ENCODE data around the gene ADAMTS17. TPM values are rescaled to one million over a fixed set of nuclear protein-coding genes. Genes with fewer than 3 reads are reported as not detected.

ADAMTS17 gene
- total RNA-seq, 1 donor from 2014 or later, result 0.83 TPM

GRCh38 chr15:100277087-100277855 is 64.5 kb downstream of the ADAMTS17 start:
- H3K4me3 Mint-ChIP-seq, result no peak overlapping the region
- intact Hi-C loops (cut with micrococcal nuclease), result no loop called here
- DNase-seq (ENCODE audit: low spot score), result no peak
- H3K36me3 Mint-ChIP-seq (ENCODE audit: low read depth), result no peaks in the 10 kb centered on the region
- no peaks in the 10 kb centered on the region for H3K27me3 Mint-ChIP-seq (ENCODE audit: insufficient read depth)
- H3K27ac Mint-ChIP-seq, result no peak overlapping the region
- H3K4me1 Mint-ChIP-seq (ENCODE audit: low read depth), result no peaks in the 10 kb centered on the region
- H3K9me3 Mint-ChIP-seq, result peaks cover 19% of the 10 kb centered on the region

GRCh38 chr15:100276506-100276905 is 65.3 kb downstream of the ADAMTS17 start:
- Mint-ChIP-seq H3K36me3 (ENCODE audit: low read depth) (no peaks in the 10 kb centered on the region), H3K27me3 (ENCODE audit: insufficient read depth) (no peaks in the 10 kb centered on the region), H3K27ac (no peak overlapping the region), H3K4me1 (ENCODE audit: low read depth) (no peaks in the 10 kb centered on the region), H3K9me3 (peaks cover 25% of the 10 kb centered on the region), H3K4me3 (no peak overlapping the region)
- intact Hi-C loops (cut with micrococcal nuclease), result no loop called here
- DNase-seq (ENCODE audit: low spot score), result no peak

DNA sequence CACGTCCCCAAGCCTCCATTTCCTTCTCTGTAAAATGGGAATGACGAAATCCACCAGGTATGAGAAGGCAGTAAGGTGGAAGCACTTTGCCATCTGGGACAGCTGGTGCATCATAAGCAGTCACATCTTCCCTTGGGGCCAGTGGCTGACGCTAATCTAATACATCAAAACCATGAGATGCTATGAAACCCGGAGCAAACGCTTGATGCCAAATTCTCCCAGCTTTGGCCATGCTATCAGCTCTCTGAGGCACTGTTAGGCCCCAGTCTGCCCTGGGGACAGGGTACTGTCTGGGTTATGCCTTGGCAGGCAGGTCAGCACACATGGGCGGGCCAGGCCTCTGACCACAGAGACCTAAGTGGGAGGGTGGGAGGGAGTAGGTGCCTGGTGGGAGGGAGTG is 66.1 kb downstream of the ADAMTS17 start:
- intact Hi-C loops (cut with micrococcal nuclease), result no loop called here
- H3K4me1 Mint-ChIP-seq (ENCODE audit: low read depth), result no peaks in the 10 kb centered on the region
- no peaks in the 10 kb centered on the region for H3K36me3 Mint-ChIP-seq (ENCODE audit: low read depth)
- H3K27me3 Mint-ChIP-seq (ENCODE audit: insufficient read depth), result no peaks in the 10 kb centered on the region
- H3K4me3 Mint-ChIP-seq, result no peak overlapping the region
- no peak for DNase-seq (ENCODE audit: low spot score)
- H3K9me3 Mint-ChIP-seq, result peaks cover 29% of the 10 kb centered on the region
- H3K27ac Mint-ChIP-seq, result no peak overlapping the region

DNA sequence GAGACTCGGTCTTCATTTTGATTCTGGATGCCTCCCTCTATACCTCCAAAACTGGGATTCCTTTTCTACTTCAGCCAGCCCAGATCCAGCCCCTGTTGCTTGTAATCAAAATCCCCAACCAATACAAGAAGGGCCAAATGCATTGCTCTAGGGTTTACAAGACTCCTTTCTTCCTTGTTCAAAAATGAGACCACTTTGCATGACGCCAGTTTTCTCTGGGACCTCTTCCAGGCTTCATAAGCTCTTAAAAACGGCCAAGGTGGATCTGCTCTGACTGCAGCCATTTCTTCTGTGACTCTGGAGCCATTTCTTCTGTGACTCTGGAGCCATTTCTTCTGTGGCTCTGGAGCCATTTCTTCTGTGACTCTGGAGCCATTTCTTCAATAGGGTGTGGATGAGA is 71.9 kb downstream of the ADAMTS17 start:
- H3K27ac Mint-ChIP-seq, result no peak overlapping the region
- no peaks in the 10 kb centered on the region for H3K36me3 Mint-ChIP-seq (ENCODE audit: low read depth)
- DNase-seq (ENCODE audit: low spot score), result no peak
- peaks cover 4% of the 10 kb centered on the region for H3K27me3 Mint-ChIP-seq (ENCODE audit: insufficient read depth)
- peaks cover 30% of the 10 kb centered on the region for H3K9me3 Mint-ChIP-seq
- no peaks in the 10 kb centered on the region for H3K4me1 Mint-ChIP-seq (ENCODE audit: low read depth)
- intact Hi-C loops (cut with micrococcal nuclease), result no loop called here
- no peak overlapping the region for H3K4me3 Mint-ChIP-seq

DNA sequence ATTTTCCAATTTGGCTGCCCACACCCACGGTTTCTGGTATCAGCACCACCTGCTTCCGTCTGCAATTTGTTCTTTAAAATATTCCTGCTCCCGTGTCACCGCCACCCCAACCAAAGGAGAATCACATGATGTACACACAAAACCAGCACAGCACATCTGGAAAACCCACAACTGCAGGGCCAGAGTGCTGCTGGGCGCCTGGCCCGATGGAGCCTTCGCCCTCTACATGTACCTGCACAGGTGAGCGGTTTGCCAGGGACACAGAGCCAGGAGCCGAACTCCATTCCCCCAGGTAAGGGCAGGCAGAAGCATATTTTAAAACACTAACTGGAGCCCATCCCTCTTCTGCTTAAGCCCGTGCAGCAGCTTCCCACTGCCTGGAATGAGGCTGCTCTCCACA is 75.6 kb downstream of the ADAMTS17 start:
- Mint-ChIP-seq H3K4me1 (ENCODE audit: low read depth) (no peaks in the 10 kb centered on the region), H3K36me3 (ENCODE audit: low read depth) (no peaks in the 10 kb centered on the region), H3K27ac (no peak overlapping the region), H3K27me3 (ENCODE audit: insufficient read depth) (peaks cover 4% of the 10 kb centered on the region), H3K9me3 (peaks cover 4% of the 10 kb centered on the region), H3K4me3 (no peak overlapping the region)
- DNase-seq (ENCODE audit: low spot score), result no peak
- intact Hi-C loops (cut with micrococcal nuclease), result no loop called here

DNA sequence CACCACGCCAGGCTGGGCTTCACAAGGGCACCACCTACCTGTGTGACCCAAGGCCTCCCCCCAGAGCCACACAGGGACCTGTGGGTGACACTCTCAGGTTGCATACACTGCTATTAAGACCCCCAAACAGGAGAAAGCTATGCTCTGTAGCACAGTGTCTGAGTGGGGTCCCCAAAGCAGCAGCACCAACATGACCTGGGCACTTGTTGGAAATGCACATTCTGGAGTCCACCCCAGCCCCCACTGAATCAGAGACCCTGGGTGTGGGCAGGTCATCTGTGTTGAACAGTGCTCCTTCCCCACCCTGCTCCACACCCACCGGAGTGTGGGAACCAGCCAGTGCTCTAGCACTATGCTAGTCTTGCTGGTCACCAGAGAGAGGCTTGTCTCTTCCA is 76.1 kb downstream of the ADAMTS17 start:
- Mint-ChIP-seq H3K4me3 (no peak overlapping the region), H3K27ac (no peak overlapping the region), H3K9me3 (peaks cover under 1% of the 10 kb centered on the region), H3K36me3 (ENCODE audit: low read depth) (no peaks in the 10 kb centered on the region), H3K4me1 (ENCODE audit: low read depth) (no peaks in the 10 kb centered on the region), H3K27me3 (ENCODE audit: insufficient read depth) (peaks cover 4% of the 10 kb centered on the region)
- intact Hi-C loops (cut with micrococcal nuclease), result no loop called here
- no peak for DNase-seq (ENCODE audit: low spot score)

DNA sequence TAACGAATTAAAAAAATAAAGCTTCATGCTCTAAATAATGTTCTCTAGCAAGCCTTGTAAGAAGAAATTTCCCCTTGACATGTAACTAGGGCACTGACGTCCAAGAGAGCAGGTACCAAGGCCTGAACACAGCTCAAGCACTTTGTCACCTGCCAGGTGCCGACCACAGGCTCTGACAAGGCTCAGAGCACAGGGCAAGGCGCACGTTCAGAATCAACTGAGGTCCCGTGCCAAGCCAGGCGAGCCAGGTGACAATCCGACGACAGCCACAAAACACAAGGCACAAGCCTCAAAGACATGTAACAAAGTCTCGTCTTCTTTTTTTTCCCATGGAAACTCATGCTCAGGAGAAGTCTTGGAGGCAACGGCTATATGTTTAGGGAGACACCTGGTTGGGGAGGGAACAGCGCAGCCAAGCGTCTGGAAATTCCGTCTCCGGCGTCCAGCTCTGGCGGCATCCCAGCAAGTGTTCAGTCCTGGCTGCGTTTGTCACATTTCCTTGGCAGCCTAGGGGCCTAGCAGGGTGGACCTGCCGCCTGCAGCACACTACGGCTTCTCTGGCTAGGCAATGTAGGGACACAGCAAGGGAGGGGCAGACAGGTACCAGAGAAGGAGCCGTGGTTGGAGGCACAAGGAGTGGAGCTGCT is 76.7 kb downstream of the ADAMTS17 start:
- H3K27ac Mint-ChIP-seq, result no peak overlapping the region
- no peaks in the 10 kb centered on the region for H3K4me1 Mint-ChIP-seq (ENCODE audit: low read depth)
- no peak overlapping the region for H3K4me3 Mint-ChIP-seq
- intact Hi-C loops (cut with micrococcal nuclease), result no loop called here
- no peak for DNase-seq (ENCODE audit: low spot score)
- H3K36me3 Mint-ChIP-seq (ENCODE audit: low read depth), result no peaks in the 10 kb centered on the region
- H3K9me3 Mint-ChIP-seq, result no peaks in the 10 kb centered on the region
- H3K27me3 Mint-ChIP-seq (ENCODE audit: insufficient read depth), result peaks cover 4% of the 10 kb centered on the region

GRCh38 chr15:100263721-100264455 is 77.9 kb downstream of the ADAMTS17 start:
- Mint-ChIP-seq H3K36me3 (ENCODE audit: low read depth) (no peaks in the 10 kb centered on the region), H3K4me3 (no peak overlapping the region), H3K27me3 (ENCODE audit: insufficient read depth) (peaks cover 2% of the 10 kb centered on the region), H3K27ac (no peak overlapping the region), H3K4me1 (ENCODE audit: low read depth) (no peaks in the 10 kb centered on the region), H3K9me3 (no peaks in the 10 kb centered on the region)
- DNase-seq (ENCODE audit: low spot score), result no peak
- intact Hi-C loops (cut with micrococcal nuclease), result no loop called here

GRCh38 chr15:100263031-100263430 is 78.7 kb downstream of the ADAMTS17 start:
- Mint-ChIP-seq H3K27me3 (ENCODE audit: insufficient read depth) (peaks cover 2% of the 10 kb centered on the region), H3K4me3 (no peak overlapping the region), H3K4me1 (ENCODE audit: low read depth) (no peaks in the 10 kb centered on the region), H3K9me3 (peaks cover 4% of the 10 kb centered on the region), H3K36me3 (ENCODE audit: low read depth) (no peaks in the 10 kb centered on the region), H3K27ac (no peak overlapping the region)
- DNase-seq (ENCODE audit: low spot score), result no peak
- intact Hi-C loops (cut with micrococcal nuclease), result no loop called here

GRCh38 chr15:100261302-100262240 is 80.2 kb downstream of the ADAMTS17 start:
- H3K27ac Mint-ChIP-seq, result no peak overlapping the region
- no peak for DNase-seq (ENCODE audit: low spot score)
- peaks cover 1% of the 10 kb centered on the region for H3K36me3 Mint-ChIP-seq (ENCODE audit: low read depth)
- no peaks in the 10 kb centered on the region for H3K4me1 Mint-ChIP-seq (ENCODE audit: low read depth)
- intact Hi-C loops (cut with micrococcal nuclease), result no loop called here
- no peak overlapping the region for H3K4me3 Mint-ChIP-seq
- no peaks in the 10 kb centered on the region for H3K27me3 Mint-ChIP-seq (ENCODE audit: insufficient read depth)
- H3K9me3 Mint-ChIP-seq, result peaks cover 9% of the 10 kb centered on the region

DNA sequence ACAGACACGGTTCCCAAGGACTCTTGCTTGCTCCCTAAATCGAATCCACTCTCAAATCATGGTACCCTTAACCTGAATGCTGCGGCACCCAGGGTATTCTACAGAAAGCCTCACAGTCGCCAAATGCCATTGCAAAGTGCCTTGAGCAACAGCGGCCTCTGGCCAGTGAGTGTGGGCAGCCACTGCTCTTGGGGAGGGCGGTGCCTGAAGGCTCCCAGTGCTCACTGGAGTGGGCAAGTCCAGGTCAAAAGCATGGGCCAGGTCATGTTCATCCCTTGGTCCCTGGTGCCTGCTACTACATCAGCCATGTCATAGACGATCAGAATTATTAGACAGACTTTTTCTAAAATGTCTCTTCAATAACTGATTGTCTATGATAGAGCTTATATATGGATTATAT is 82.5 kb downstream of the ADAMTS17 start:
- Mint-ChIP-seq H3K36me3 (ENCODE audit: low read depth) (peaks cover 1% of the 10 kb centered on the region), H3K9me3 (peaks cover 9% of the 10 kb centered on the region), H3K27me3 (ENCODE audit: insufficient read depth) (no peaks in the 10 kb centered on the region), H3K27ac (no peak overlapping the region), H3K4me3 (no peak overlapping the region), H3K4me1 (ENCODE audit: low read depth) (no peaks in the 10 kb centered on the region)
- no peak for DNase-seq (ENCODE audit: low spot score)
- intact Hi-C loops (cut with micrococcal nuclease), result no loop called here

GRCh38 chr15:100256970-100257650 is 84.7 kb downstream of the ADAMTS17 start:
- no peaks in the 10 kb centered on the region for H3K4me1 Mint-ChIP-seq (ENCODE audit: low read depth)
- DNase-seq (ENCODE audit: low spot score), result no peak
- peaks cover 9% of the 10 kb centered on the region for H3K9me3 Mint-ChIP-seq
- no peaks in the 10 kb centered on the region for H3K27me3 Mint-ChIP-seq (ENCODE audit: insufficient read depth)
- H3K4me3 Mint-ChIP-seq, result no peak overlapping the region
- intact Hi-C loops (cut with micrococcal nuclease), result no loop called here
- peaks cover 1% of the 10 kb centered on the region for H3K36me3 Mint-ChIP-seq (ENCODE audit: low read depth)
- H3K27ac Mint-ChIP-seq, result no peak overlapping the region

Measured in activated T-helper 1 cell treated with anti-CD3 and anti-CD28 coated beads, Interleukin-12 subunit alpha, Interleukin-12 subunit beta, Interleukin-2, Interleukin-4 antibody, amounts not matched to agents 30 ng/mL and 10 ng/mL and 1 ng/mL, durations not matched to agents 14 hours and 24 hours and 36 hours (primary cell).